ENCODE data around the gene GTF2A1. TPM values are rescaled to one million over a fixed set of nuclear protein-coding genes. Genes with fewer than 3 reads are reported as not detected.

GTF2A1 gene
- polyA plus RNA-seq, 3 donors from 2014 or later, result 10.5 to 26.3 (median 20.7) TPM

GRCh38 chr14:81164167-81164774 is 56.5 kb downstream of the GTF2A1 start:
- Mint-ChIP-seq H3K4me1 (peaks cover 4 to 13% of the 10 kb centered on the region in 2 donors), H3K36me3 (no peaks in the 10 kb centered on the region), H3K27me3 (ENCODE audit: low read depth in 3 of 3) (no peaks in the 10 kb centered on the region), H3K9me3 (no peaks in the 10 kb centered on the region), H3K27ac (peak overlapping the region in 1 of 6 donors; percentile 4), H3K4me3 (no peak overlapping the region)
- DNase-seq, result peak in 1 of 3 donors; percentile 11

- no peak for DNase-seq
- Mint-ChIP-seq H3K9me3 (no peaks in the 10 kb centered on the region), H3K4me1 (no peaks in the 10 kb centered on the region), H3K36me3 (no peaks in the 10 kb centered on the region), H3K27me3 (ENCODE audit: low read depth in 3 of 3) (peaks cover 0 to 2% (median 0%) of the 10 kb centered on the region in 3 donors), H3K27ac (no peak overlapping the region), H3K4me3 (no peak overlapping the region)
Observed at GRCh38 chr14:81162941-81163340, 57.8 kb downstream of the GTF2A1 start.

GRCh38 chr14:81161749-81162148 is 59.0 kb downstream of the GTF2A1 start:
- no peak for DNase-seq
- Mint-ChIP-seq H3K36me3 (no peaks in the 10 kb centered on the region), H3K27ac (no peak overlapping the region), H3K4me3 (no peak overlapping the region), H3K27me3 (ENCODE audit: low read depth in 3 of 3) (peaks cover 0 to 2% (median 0%) of the 10 kb centered on the region in 3 donors), H3K4me1 (no peaks in the 10 kb centered on the region), H3K9me3 (no peaks in the 10 kb centered on the region)

DNA sequence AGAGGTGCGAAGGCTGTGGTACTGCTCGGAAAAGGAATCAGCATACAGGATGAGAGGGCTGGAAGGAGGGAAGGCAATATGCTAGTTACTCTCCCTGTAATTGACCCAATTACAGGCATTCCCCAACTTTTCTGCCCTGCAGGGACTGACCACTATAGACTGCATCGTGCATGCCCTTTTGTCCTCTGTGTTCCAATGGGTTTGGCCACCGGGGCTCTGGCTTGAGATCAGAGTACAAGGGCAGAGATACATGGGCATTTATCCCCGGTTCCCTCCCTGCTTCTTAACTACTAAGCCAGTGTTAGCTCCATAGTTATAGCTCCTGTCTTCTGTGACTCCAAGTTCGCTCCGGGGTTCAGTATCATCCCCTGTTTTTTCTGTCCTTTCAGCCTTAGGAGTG is 59.7 kb downstream of the GTF2A1 start:
- no peak overlapping the region for H3K4me3 Mint-ChIP-seq
- H3K9me3 Mint-ChIP-seq, result no peaks in the 10 kb centered on the region
- DNase-seq, result no peak
- no peaks in the 10 kb centered on the region for H3K4me1 Mint-ChIP-seq
- H3K36me3 Mint-ChIP-seq, result no peaks in the 10 kb centered on the region
- peaks cover 0 to 2% (median under 1%) of the 10 kb centered on the region in 3 donors for H3K27me3 Mint-ChIP-seq (ENCODE audit: low read depth in 3 of 3)
- H3K27ac Mint-ChIP-seq, result no peak overlapping the region

DNA sequence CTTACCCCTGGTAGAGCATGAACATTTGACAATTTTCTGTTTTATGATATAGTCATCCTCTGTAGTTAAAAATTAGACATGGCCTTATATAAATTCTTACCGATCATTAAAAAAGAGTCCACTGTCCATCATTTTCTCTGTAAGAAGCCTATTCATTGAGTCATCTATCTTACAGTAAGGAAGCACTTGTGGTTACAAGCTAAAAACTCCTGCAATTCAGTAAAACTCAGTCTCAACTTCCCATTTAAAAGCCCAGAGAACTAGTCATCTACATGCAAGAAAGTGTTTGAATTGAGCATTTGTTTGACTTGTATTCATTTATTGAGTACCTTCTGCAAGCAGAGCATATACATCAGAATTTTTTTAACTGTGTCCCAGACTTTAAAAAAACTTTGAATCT is 63.3 kb downstream of the GTF2A1 start:
- H3K27ac Mint-ChIP-seq, result no peak overlapping the region
- no peak for DNase-seq
- no peaks in the 10 kb centered on the region for H3K4me1 Mint-ChIP-seq
- H3K9me3 Mint-ChIP-seq, result peaks cover 0 to 3% (median 0%) of the 10 kb centered on the region in 6 donors
- no peaks in the 10 kb centered on the region for H3K36me3 Mint-ChIP-seq
- no peak overlapping the region for H3K4me3 Mint-ChIP-seq
- H3K27me3 Mint-ChIP-seq (ENCODE audit: low read depth in 3 of 3), result peaks cover 2% of the 10 kb centered on the region in 3 donors

GRCh38 chr14:81153187-81153586 is 67.6 kb downstream of the GTF2A1 start:
- no peak overlapping the region for H3K4me3 Mint-ChIP-seq
- peaks cover 0 to 3% (median 0%) of the 10 kb centered on the region in 6 donors for H3K9me3 Mint-ChIP-seq
- H3K27ac Mint-ChIP-seq, result no peak overlapping the region

GRCh38 chr14:81148635-81149034 is 72.1 kb downstream of the GTF2A1 start:
- Mint-ChIP-seq H3K4me1 (peaks cover 8 to 10% of the 10 kb centered on the region in 2 donors), H3K27ac (no peak overlapping the region), H3K9me3 (no peaks in the 10 kb centered on the region), H3K4me3 (no peak overlapping the region), H3K27me3 (ENCODE audit: low read depth in 3 of 3) (no peaks in the 10 kb centered on the region), H3K36me3 (no peaks in the 10 kb centered on the region)
- no peak for DNase-seq

More at GRCh38 chr14:81153187-81153586, 67.6 kb downstream of the GTF2A1 start:
- no peak for DNase-seq
- H3K4me1 Mint-ChIP-seq, result no peaks in the 10 kb centered on the region
- H3K36me3 Mint-ChIP-seq, result no peaks in the 10 kb centered on the region
- H3K27me3 Mint-ChIP-seq (ENCODE audit: low read depth in 3 of 3), result peaks cover 1 to 2% (median 2%) of the 10 kb centered on the region in 3 donors

- Mint-ChIP-seq H3K27me3 (ENCODE audit: low read depth in 3 of 3) (peaks cover 0 to 3% (median 0%) of the 10 kb centered on the region in 3 donors), H3K36me3 (no peaks in the 10 kb centered on the region), H3K4me3 (no peak overlapping the region), H3K27ac (peak overlapping the region in 1 of 6 donors; percentile 29), H3K9me3 (no peaks in the 10 kb centered on the region), H3K4me1 (peaks cover 8 to 10% of the 10 kb centered on the region in 2 donors)
- DNase-seq, result no peak
Observed at GRCh38 chr14:81147140-81147897, 73.4 kb downstream of the GTF2A1 start.

DNA sequence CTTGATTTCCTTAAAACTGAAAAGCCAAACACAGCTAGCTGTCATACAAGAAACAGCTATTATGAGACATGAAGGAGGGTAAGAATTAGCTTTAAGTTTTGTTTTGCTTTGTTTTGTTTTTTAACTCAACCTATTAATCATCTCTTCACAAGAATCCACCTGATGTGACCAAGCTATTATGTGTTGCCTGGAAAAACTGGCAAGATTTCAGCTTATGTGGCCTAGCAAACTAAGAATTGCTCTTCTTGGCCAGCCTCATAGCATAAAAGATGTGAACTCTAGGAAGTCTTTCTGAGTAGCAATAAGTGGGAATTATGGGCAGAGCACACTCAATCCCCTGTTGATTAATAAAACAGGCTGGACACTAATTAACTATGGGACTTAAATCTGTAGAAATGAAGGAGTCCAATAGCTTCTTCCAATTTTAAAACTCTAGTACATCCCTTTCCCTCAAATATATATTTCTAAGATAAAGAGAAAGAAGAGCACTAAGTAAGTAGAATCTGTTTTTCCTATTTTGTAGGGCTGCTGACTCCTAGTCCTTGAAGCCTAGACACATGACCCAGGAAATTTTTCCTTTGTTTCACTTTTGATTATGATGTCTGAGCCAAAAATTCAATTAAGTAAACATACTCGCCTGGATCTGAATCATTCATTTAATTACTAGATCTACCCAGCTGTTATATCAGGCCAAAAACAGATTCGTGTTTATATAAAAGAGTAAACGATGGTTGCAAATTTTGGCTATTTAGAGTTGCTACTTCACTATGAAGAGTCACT is 75.7 kb downstream of the GTF2A1 start:
- H3K4me3 Mint-ChIP-seq, result no peak overlapping the region
- H3K9me3 Mint-ChIP-seq, result no peaks in the 10 kb centered on the region
- no peak for DNase-seq
- H3K27ac Mint-ChIP-seq, result no peak overlapping the region
- H3K27me3 Mint-ChIP-seq (ENCODE audit: low read depth in 3 of 3), result peaks cover 0 to 3% (median 0%) of the 10 kb centered on the region in 3 donors
- H3K36me3 Mint-ChIP-seq, result no peaks in the 10 kb centered on the region
- peaks cover 8 to 10% of the 10 kb centered on the region in 2 donors for H3K4me1 Mint-ChIP-seq

DNA sequence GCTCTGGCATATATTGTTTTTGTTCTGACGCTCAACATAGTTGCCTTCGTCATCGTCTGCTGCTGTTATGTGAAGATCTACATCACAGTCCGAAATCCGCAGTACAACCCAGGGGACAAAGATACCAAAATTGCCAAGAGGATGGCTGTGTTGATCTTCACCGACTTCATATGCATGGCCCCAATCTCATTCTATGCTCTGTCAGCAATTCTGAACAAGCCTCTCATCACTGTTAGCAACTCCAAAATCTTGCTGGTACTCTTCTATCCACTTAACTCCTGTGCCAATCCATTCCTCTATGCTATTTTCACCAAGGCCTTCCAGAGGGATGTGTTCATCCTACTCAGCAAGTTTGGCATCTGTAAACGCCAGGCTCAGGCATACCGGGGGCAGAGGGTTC is 77.0 kb downstream of the GTF2A1 start:
- no peak for DNase-seq
- H3K36me3 Mint-ChIP-seq, result no peaks in the 10 kb centered on the region
- peaks cover 8 to 10% of the 10 kb centered on the region in 2 donors for H3K4me1 Mint-ChIP-seq
- peaks cover 0 to 3% (median 0%) of the 10 kb centered on the region in 3 donors for H3K27me3 Mint-ChIP-seq (ENCODE audit: low read depth in 3 of 3)
- H3K4me3 Mint-ChIP-seq, result no peak overlapping the region
- no peak overlapping the region for H3K27ac Mint-ChIP-seq
- no peaks in the 10 kb centered on the region for H3K9me3 Mint-ChIP-seq

- Mint-ChIP-seq H3K9me3 (no peaks in the 10 kb centered on the region), H3K36me3 (no peaks in the 10 kb centered on the region), H3K4me3 (no peak overlapping the region), H3K4me1 (no peaks in the 10 kb centered on the region), H3K27ac (no peak overlapping the region), H3K27me3 (ENCODE audit: low read depth in 3 of 3) (peaks cover 0 to 3% (median 0%) of the 10 kb centered on the region in 3 donors)
- DNase-seq, result no peak
Observed at GRCh38 chr14:81141426-81141825, 79.3 kb downstream of the GTF2A1 start.

- Mint-ChIP-seq H3K36me3 (no peaks in the 10 kb centered on the region), H3K27ac (no peak overlapping the region)
Observed at GRCh38 chr14:81138429-81138828, 82.3 kb downstream of the GTF2A1 start.

GRCh38 chr14:81137316-81137715 is 83.4 kb downstream of the GTF2A1 start:
- Mint-ChIP-seq H3K4me1 (no peaks in the 10 kb centered on the region), H3K27me3 (ENCODE audit: low read depth in 3 of 3) (no peaks in the 10 kb centered on the region), H3K9me3 (no peaks in the 10 kb centered on the region), H3K27ac (no peak overlapping the region), H3K4me3 (no peak overlapping the region), H3K36me3 (no peaks in the 10 kb centered on the region)
- no peak for DNase-seq

More at GRCh38 chr14:81138429-81138828, 82.3 kb downstream of the GTF2A1 start:
- no peak for DNase-seq
- Mint-ChIP-seq H3K27me3 (ENCODE audit: low read depth in 3 of 3) (peaks cover 0 to 3% (median 0%) of the 10 kb centered on the region in 3 donors), H3K9me3 (no peaks in the 10 kb centered on the region), H3K4me1 (no peaks in the 10 kb centered on the region), H3K4me3 (no peak overlapping the region)

DNA sequence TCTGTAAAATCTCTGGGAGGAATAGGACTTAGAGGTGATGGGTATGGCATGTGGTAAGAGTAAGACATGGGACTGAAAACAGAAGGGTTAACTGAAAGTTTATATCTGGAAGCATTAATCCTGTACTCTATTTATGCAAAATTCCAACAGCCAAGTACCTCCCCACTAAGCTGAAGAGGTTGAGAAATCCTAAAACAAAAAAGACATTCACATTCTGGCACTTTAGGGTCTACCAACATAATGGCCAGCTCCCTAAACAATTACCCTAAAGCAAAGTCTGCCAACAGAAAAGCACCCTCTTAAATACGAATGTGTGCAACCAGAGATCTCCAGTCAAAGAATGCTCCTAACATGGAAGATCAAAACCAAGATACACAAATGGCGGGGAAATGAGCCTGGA is 87.4 kb downstream of the GTF2A1 start:
- H3K36me3 Mint-ChIP-seq, result no peaks in the 10 kb centered on the region
- no peaks in the 10 kb centered on the region for H3K27me3 Mint-ChIP-seq (ENCODE audit: low read depth in 3 of 3)
- no peak overlapping the region for H3K27ac Mint-ChIP-seq
- no peak for DNase-seq
- no peaks in the 10 kb centered on the region for H3K4me1 Mint-ChIP-seq
- no peak overlapping the region for H3K4me3 Mint-ChIP-seq
- H3K9me3 Mint-ChIP-seq, result no peaks in the 10 kb centered on the region

Measured in immature natural killer cell (primary cell).